Spleen (tissue), 7 donors: ENCODE results near the gene DPM3.
"Not testable (repeated sequence)": the region's sequence is repeated elsewhere in the genome, so short reads cannot be mapped to it uniquely, and the experiment has no call there.

Experiments
- CTCF ChIP-seq, 11 experiments: fragments of 200-600 bp in 7 of 11; fragments of 450-650 bp in 4 of 11; sonication (generic) in 4 of 11; IDR thresholded peaks in 8 of 11; conservative IDR thresholded peaks in 3 of 11; 1 replicate in 7 of 11; 2 replicates in 4 of 11; pipeline versions ENCODE4 v1.4.0 to v1.8.0; 2016 to 2021; ENCODE audit warnings: antibody characterized with exemption in 11 of 11, inconsistent platforms in 4 of 11, mild to moderate bottlenecking in 1 of 11
- POLR2A ChIP-seq, 3 donors: fragments of 450-650 bp; IDR thresholded peaks; one replicate each; pipeline ENCODE4 v1.5.1; 2017; ENCODE audit warnings: antibody characterized with exemption in 3 of 3, mild to moderate bottlenecking in 1 of 3
- POLR2AphosphoS5 ChIP-seq, 3 donors: sonication (generic); formaldehyde crosslinking; IDR thresholded peaks; one replicate each; pipeline ENCODE4 v1.5.1; 2017; ENCODE audit warnings: antibody characterized with exemption in 3 of 3
- donor health status: DM: no; HTN: no; CAD: no; lungs with moderate emphysema.
- donor health status: DM: no; HTN: no; CAD: no.
- donor health status: DM: no; HTN: no; CAD: no.

- TF ChIP-seq CTCF (IDR thresholded peaks at IDR 0.05 in 8 of 11, conservative IDR thresholded peaks at IDR 0.05 in 3 of 11); POLR2AphosphoS5 (IDR thresholded peaks at IDR 0.05); POLR2A (IDR thresholded peaks at IDR 0.05): not testable (repeated sequence)
These were observed 23.5 kb upstream of the DPM3 start for GRCh38 chr1:155163785-155164184.
